ENCODE results near the gene MLLT3. TPM values are rescaled to one million over a fixed set of nuclear protein-coding genes. Genes with fewer than 3 reads are reported as not detected.

MLLT3 gene
- total RNA-seq, 1 experiment from 2014 or later: 24.4 TPM

- intact Hi-C loops (cut with micrococcal nuclease; ENCODE audit: unreplicated experiment): no loop called here
- no peak for TF ChIP-seq CTCF (IDR thresholded peaks at IDR 0.05; ENCODE audit: insufficient read depth in 1 of 2, low read depth in 1 of 2, low read length in 1 of 2, severe bottlenecking in 1 of 2, unreplicated experiment in 1 of 2)
- ChIA-PET POLR2A (no interaction called here), CTCF (no interaction called here)
- H3K27me3 ChIP-seq (replicated peaks; ENCODE audit: control insufficient read depth, insufficient read depth, low read length): no peaks in the 10 kb centered on the region
- Mint-ChIP-seq H3K27ac (ENCODE audit: unreplicated experiment) (no peak overlapping the region), H3K9me3 (ENCODE audit: unreplicated experiment) (no peaks in the 10 kb centered on the region), H3K27me3 (ENCODE audit: insufficient read depth, unreplicated experiment) (no peaks in the 10 kb centered on the region), H3K36me3 (ENCODE audit: insufficient read depth, unreplicated experiment) (peaks cover 5% of the 10 kb centered on the region), H3K4me1 (ENCODE audit: low read depth, unreplicated experiment) (peaks cover 4% of the 10 kb centered on the region), H3K4me3 (ENCODE audit: unreplicated experiment) (no peak overlapping the region)
- no peaks in the 10 kb centered on the region for H3K4me1 ChIP-seq
- no peaks in the 10 kb centered on the region for H3K36me3 ChIP-seq (ENCODE audit: control insufficient read depth, insufficient read depth, low read length)
- no peaks in the 10 kb centered on the region for H3K9me3 ChIP-seq
- BruUV-seq (replicated peaks): no TSS peak
- no peak overlapping the region for H3K4me3 ChIP-seq (ENCODE audit: low read depth, low read length)
- no peak for DNase-seq
Measured at GRCh38 chr9:20508242-20508641, 114.1 kb downstream of the MLLT3 start.

GRCh38 chr9:20507431-20507830 is 114.9 kb downstream of the MLLT3 start:
- no peak for DNase-seq
- no peaks in the 10 kb centered on the region for H3K4me1 Mint-ChIP-seq (ENCODE audit: low read depth, unreplicated experiment)
- H3K36me3 ChIP-seq (ENCODE audit: control insufficient read depth, insufficient read depth, low read length): no peaks in the 10 kb centered on the region
- BruUV-seq (replicated peaks): no TSS peak
- H3K4me1 ChIP-seq: no peaks in the 10 kb centered on the region
- H3K27me3 ChIP-seq (replicated peaks; ENCODE audit: control insufficient read depth, insufficient read depth, low read length): no peaks in the 10 kb centered on the region
- no peak overlapping the region for H3K27ac Mint-ChIP-seq (ENCODE audit: unreplicated experiment)
- H3K4me3 ChIP-seq (ENCODE audit: low read depth, low read length): no peak overlapping the region
- no peaks in the 10 kb centered on the region for H3K9me3 Mint-ChIP-seq (ENCODE audit: unreplicated experiment)
- POLR2A ChIA-PET: no interaction called here
- intact Hi-C loops (cut with micrococcal nuclease; ENCODE audit: unreplicated experiment): no loop called here
- TF ChIP-seq CTCF (IDR thresholded peaks at IDR 0.05; ENCODE audit: insufficient read depth in 1 of 2, low read depth in 1 of 2, low read length in 1 of 2, severe bottlenecking in 1 of 2, unreplicated experiment in 1 of 2): no peak
- no peak overlapping the region for H3K4me3 Mint-ChIP-seq (ENCODE audit: unreplicated experiment)
- CTCF ChIA-PET: no interaction called here
- H3K27me3 Mint-ChIP-seq (ENCODE audit: insufficient read depth, unreplicated experiment): no peaks in the 10 kb centered on the region
- peaks cover 5% of the 10 kb centered on the region for H3K36me3 Mint-ChIP-seq (ENCODE audit: insufficient read depth, unreplicated experiment)
- H3K9me3 ChIP-seq: no peaks in the 10 kb centered on the region

GRCh38 chr9:20506099-20506900 is 116.0 kb downstream of the MLLT3 start:
- ChIA-PET POLR2A (no interaction called here), CTCF (no interaction called here)
- H3K9me3 Mint-ChIP-seq (ENCODE audit: unreplicated experiment): no peaks in the 10 kb centered on the region
- no peak overlapping the region for H3K27ac Mint-ChIP-seq (ENCODE audit: unreplicated experiment)
- no peak for TF ChIP-seq CTCF (IDR thresholded peaks at IDR 0.05; ENCODE audit: insufficient read depth in 1 of 2, low read depth in 1 of 2, low read length in 1 of 2, severe bottlenecking in 1 of 2, unreplicated experiment in 1 of 2)
- no peak overlapping the region for H3K4me3 Mint-ChIP-seq (ENCODE audit: unreplicated experiment)
- Histone ChIP-seq H3K27me3 (replicated peaks; ENCODE audit: control insufficient read depth, insufficient read depth, low read length) (no peaks in the 10 kb centered on the region), H3K4me1 (no peaks in the 10 kb centered on the region), H3K4me3 (ENCODE audit: low read depth, low read length) (no peak overlapping the region), H3K9me3 (no peaks in the 10 kb centered on the region), H3K36me3 (ENCODE audit: control insufficient read depth, insufficient read depth, low read length) (no peaks in the 10 kb centered on the region)
- BruUV-seq (replicated peaks): no TSS peak
- no peaks in the 10 kb centered on the region for H3K27me3 Mint-ChIP-seq (ENCODE audit: insufficient read depth, unreplicated experiment)
- peaks cover 5% of the 10 kb centered on the region for H3K36me3 Mint-ChIP-seq (ENCODE audit: insufficient read depth, unreplicated experiment)
- no peaks in the 10 kb centered on the region for H3K4me1 Mint-ChIP-seq (ENCODE audit: low read depth, unreplicated experiment)
- no peak for DNase-seq
- intact Hi-C loops (cut with micrococcal nuclease; ENCODE audit: unreplicated experiment): no loop called here

Data from Caco-2 (cell line).